ENCODE data around the gene AKIRIN2.

AKIRIN2 gene

DNA sequence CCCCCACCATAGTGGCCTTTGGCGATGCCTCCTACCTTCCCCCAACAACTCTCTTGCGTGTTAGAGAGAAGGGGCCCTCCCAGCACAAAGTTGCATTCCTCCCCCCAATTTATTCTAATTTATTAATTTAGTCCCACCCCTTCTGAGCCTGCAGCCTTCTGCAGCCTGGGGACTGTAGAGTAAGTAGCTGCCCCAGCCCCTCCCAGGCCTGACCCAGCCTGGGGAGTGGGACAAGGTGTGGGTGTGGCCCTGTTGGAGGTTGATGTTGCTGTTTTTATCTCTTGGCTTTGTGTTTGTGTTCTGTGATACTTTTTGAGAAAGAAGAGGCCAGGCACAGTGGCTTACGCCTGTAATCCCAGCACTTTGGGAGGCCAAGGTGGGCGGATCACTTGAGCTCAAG, 62.7 kb downstream of the AKIRIN2 start:
- TF ChIP-seq, protein P1, sequence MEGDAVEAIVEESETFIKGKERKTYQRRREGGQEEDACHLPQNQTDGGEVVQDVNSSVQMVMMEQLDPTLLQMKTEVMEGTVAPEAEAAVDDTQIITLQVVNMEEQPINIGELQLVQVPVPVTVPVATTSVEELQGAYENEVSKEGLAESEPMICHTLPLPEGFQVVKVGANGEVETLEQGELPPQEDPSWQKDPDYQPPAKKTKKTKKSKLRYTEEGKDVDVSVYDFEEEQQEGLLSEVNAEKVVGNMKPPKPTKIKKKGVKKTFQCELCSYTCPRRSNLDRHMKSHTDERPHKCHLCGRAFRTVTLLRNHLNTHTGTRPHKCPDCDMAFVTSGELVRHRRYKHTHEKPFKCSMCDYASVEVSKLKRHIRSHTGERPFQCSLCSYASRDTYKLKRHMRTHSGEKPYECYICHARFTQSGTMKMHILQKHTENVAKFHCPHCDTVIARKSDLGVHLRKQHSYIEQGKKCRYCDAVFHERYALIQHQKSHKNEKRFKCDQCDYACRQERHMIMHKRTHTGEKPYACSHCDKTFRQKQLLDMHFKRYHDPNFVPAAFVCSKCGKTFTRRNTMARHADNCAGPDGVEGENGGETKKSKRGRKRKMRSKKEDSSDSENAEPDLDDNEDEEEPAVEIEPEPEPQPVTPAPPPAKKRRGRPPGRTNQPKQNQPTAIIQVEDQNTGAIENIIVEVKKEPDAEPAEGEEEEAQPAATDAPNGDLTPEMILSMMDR (conservative IDR thresholded peaks at IDR 0.05), result no peak
- no peak for TF ChIP-seq ZFX (IDR thresholded peaks at IDR 0.05)
- H3K27ac ChIP-seq, result no peak overlapping the region

DNA sequence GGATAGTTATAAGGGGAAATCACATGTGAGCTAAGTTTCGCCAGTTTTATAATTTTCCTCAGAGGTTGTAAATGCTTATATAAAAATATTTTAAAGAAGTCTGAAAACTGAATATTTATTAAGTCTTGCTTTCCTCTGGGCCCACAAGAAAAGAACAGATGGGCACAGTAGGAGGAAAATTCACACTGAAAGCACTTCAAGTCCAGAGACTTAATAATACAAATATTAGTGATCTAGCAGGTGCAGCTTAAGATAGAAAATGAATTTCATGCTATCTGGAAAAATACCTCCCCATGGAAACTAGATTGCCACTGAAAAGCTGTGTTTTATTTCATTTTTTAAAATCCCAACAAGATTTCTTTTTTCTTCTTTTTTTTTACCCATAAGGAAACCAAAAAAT, 64.9 kb downstream of the AKIRIN2 start:
- no peak for TF ChIP-seq ZFX (IDR thresholded peaks at IDR 0.05)
- TF ChIP-seq, protein P1 (conservative IDR thresholded peaks at IDR 0.05), result no peak
- no peak overlapping the region for H3K27ac ChIP-seq

DNA sequence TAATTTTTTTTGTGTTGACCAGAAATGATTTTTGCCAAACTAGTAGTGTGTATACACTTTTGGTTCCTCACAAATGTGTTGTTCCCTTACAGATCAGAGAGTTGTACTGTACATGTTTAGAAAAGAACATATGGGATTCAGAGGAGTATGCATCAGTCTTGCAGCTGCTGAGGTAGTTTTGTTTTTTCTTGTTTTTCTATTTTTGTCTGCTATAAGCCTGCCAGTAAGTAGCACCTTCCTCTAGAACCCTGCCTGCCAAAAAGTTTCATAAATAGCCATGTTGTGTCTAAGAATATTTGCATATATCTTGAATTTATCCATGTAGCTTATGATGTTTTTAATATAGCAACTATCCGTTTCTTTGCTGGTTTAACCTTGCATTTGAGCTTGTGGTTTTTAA, 65.7 kb downstream of the AKIRIN2 start:
- no peak for TF ChIP-seq ZFX (IDR thresholded peaks at IDR 0.05)
- TF ChIP-seq, protein P1 (conservative IDR thresholded peaks at IDR 0.05), result no peak
- H3K27ac ChIP-seq, result no peak overlapping the region

DNA sequence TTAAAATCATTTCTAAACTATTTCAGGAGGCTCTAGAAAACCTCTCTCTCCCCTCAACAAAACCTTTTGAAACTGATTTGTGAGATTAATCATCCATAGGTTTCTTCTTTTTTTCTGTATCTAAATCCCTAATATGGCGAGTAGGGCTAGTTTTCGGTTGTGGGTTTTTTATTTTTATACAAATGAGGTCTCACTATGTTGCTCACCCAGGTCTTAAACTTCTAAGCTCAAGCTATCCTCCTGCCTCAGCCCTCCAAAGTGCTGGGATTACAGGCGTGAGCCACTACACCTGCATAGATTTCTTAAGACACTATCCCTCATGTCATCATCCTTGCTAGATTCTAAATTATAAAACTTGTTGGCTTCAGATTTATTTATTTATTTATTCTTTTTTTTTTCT, 68.2 kb downstream of the AKIRIN2 start:
- TF ChIP-seq, protein P1 (conservative IDR thresholded peaks at IDR 0.05), result no peak
- TF ChIP-seq ZFX (IDR thresholded peaks at IDR 0.05), result no peak
- no peak overlapping the region for H3K27ac ChIP-seq

DNA sequence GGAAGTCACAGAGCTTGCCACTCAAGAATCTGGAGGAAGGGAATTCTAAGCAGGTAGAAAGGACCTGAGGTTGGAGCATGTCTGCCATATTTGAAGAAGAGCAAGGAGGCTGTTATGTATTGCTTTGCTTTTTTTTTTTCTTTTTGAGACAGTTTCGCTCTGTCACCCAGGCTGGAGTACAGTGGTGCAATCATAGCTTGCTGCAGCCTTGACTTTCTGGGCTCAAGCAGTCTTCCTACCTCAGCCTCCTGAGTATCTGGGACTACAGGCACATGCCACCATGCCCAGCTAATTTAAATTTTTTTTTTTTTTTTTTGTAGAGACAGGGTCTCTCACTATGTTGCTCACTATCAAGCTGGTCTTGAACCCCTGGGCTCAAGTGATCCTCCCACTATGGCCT, 71.3 kb downstream of the AKIRIN2 start:
- TF ChIP-seq, protein P1 (conservative IDR thresholded peaks at IDR 0.05), result no peak
- no peak for TF ChIP-seq ZFX (IDR thresholded peaks at IDR 0.05)
- no peak overlapping the region for H3K27ac ChIP-seq

DNA sequence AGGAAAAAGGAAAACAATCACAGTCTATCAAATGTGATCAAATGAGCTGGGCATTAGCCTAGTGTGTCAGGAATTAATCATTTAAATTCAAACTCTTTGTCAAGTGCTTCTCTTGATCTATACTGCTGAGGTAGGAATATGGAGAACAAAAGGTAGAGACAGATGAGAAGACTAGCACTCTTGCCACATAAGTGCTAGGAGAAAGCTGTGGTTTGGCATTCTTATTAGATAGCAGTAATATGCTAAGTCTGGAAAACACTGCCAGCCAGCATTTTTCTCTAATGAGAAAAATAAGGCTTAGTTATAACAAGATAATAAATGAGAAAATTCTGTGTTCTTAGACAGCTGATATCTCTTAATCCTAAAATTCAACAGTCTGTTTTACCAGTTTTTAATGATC, 73.2 kb downstream of the AKIRIN2 start:
- H3K27ac ChIP-seq, result no peak overlapping the region
- no peak for TF ChIP-seq ZFX (IDR thresholded peaks at IDR 0.05)
- TF ChIP-seq, protein P1 (conservative IDR thresholded peaks at IDR 0.05), result no peak

DNA sequence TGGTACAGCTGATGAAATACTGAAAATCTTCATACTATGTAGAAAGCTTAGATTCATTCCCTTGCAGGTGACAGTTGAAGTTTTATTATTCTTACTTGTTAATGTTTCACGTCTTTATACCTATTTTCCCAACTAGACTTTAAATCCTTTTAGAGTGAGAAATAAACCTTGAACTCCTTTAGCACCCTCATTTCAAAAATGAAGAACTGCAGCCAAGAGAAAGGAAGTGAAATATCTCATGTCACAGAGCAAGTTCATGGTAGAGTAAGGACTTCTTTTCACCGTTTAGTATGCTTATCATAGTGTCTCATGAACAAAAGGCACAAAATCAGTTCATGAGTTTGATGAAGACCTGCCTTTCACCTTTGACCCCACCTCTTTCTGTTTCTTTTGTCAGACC, 73.6 kb downstream of the AKIRIN2 start:
- H3K27ac ChIP-seq, result no peak overlapping the region
- no peak for TF ChIP-seq ZFX (IDR thresholded peaks at IDR 0.05)
- TF ChIP-seq, protein P1 (conservative IDR thresholded peaks at IDR 0.05), result no peak
